Large intestine (tissue), 12 donors: ENCODE measurements around the gene NTHL1. TPM values are rescaled to one million over a fixed set of nuclear protein-coding genes. Genes with fewer than 3 reads are reported as not detected.

Source experiments
- DNase-seq, 2 donors: peaks; one replicate each; pipeline versions ENCODE4 v3.0.0 to v3.0.0-alpha.2; 2013
- H3K27ac ChIP-seq: one replicate; pipeline ENCODE4 v1.5.1; 2013; ENCODE audit warnings: low read length
- H3K27me3 ChIP-seq: 2 replicates; pipeline ENCODE4 v1.6.1; 2013; ENCODE audit warnings: low read length; ENCODE audit not compliant: control insufficient read depth, insufficient read depth
- H3K36me3 ChIP-seq: 2 replicates; pipeline ENCODE4 v1.6.1; 2013; ENCODE audit warnings: low read length; ENCODE audit not compliant: control insufficient read depth, insufficient read depth
- H3K4me1 ChIP-seq: one replicate; pipeline ENCODE4 v1.6.1; 2013; ENCODE audit warnings: low read length; ENCODE audit not compliant: control insufficient read depth, insufficient read depth
- H3K4me3 ChIP-seq: one replicate; pipeline ENCODE4 v1.5.1; 2013; ENCODE audit warnings: low read length
- H3K9me3 ChIP-seq: one replicate; pipeline ENCODE4 v1.6.1; 2013; ENCODE audit warnings: mild to moderate bottlenecking, low read depth, low read length, moderate library complexity; ENCODE audit not compliant: control insufficient read depth
- WGBS: methylation state at CpG from one replicate; pipeline ENCODE4 v1.1.5; 2013; ENCODE audit warnings: low lambda C conversion rate; ENCODE audit not compliant: insufficient coverage; 5-methylcytosine and 5-hydroxymethylcytosine counted together
- long read RNA-seq, 11 donors: transcript quantifications; one replicate each; lab custom pipeline, GENCODE V29; 2026
- polyA plus RNA-seq: library from polyadenylated mRNA; unstranded; fragments of 120-200 nt; gene quantifications from one replicate; pipeline ENCODE4 v1.2.1, GENCODE V29; 2013

NTHL1 gene
- 15.6 TPM for polyA plus RNA-seq
- long read RNA-seq, donor 1, partial matches to known transcripts: 0 of 3 reads
- long read RNA-seq, donor 1, other reads (novel, unspliced or antisense): 0 of 3 reads
- long read RNA-seq, donor 2, transcript NTHL1-201 (6 exons, 1,067 nt): major isoform, 12 of 60 reads
- long read RNA-seq, donor 2, partial matches to known transcripts: 43 of 60 reads
- long read RNA-seq, donor 2, other reads (novel, unspliced or antisense): 0 of 60 reads
- long read RNA-seq, donor 3: 0 reads
- long read RNA-seq, donor 4, partial matches to known transcripts: 0 of 1 reads
- long read RNA-seq, donor 4, other reads (novel, unspliced or antisense): 0 of 1 reads
- long read RNA-seq, donor 5, transcript NTHL1-201 (6 exons, 1,067 nt): major isoform, 5 of 6 reads
- long read RNA-seq, donor 5, partial matches to known transcripts: 0 of 6 reads
- long read RNA-seq, donor 5, other reads (novel, unspliced or antisense): 0 of 6 reads
- long read RNA-seq, donor 6, transcript NTHL1-201 (6 exons, 1,067 nt): major isoform, 7 of 8 reads
- long read RNA-seq, donor 6, partial matches to known transcripts: 0 of 8 reads
- long read RNA-seq, donor 6, other reads (novel, unspliced or antisense): 0 of 8 reads
- long read RNA-seq, donor 7, partial matches to known transcripts: 7 of 9 reads
- long read RNA-seq, donor 7, other reads (novel, unspliced or antisense): 0 of 9 reads
- long read RNA-seq, donor 8, transcript NTHL1-201 (6 exons, 1,067 nt): major isoform, 10 of 18 reads
- long read RNA-seq, donor 8, partial matches to known transcripts: 0 of 18 reads
- long read RNA-seq, donor 8, other reads (novel, unspliced or antisense): 0 of 18 reads
- long read RNA-seq, donor 9, transcript NTHL1-201 (6 exons, 1,067 nt): major isoform, 10 of 11 reads
- long read RNA-seq, donor 9, partial matches to known transcripts: 0 of 11 reads
- long read RNA-seq, donor 9, other reads (novel, unspliced or antisense): 0 of 11 reads
- long read RNA-seq, donor 10, transcript NTHL1-201 (6 exons, 1,067 nt): major isoform, 7 of 11 reads
- long read RNA-seq, donor 10, partial matches to known transcripts: 0 of 11 reads
- long read RNA-seq, donor 10, other reads (novel, unspliced or antisense): 0 of 11 reads
- long read RNA-seq, donor 11, transcript NTHL1-201 (6 exons, 1,067 nt): major isoform, 5 of 6 reads
- long read RNA-seq, donor 11, partial matches to known transcripts: 0 of 6 reads
- long read RNA-seq, donor 11, other reads (novel, unspliced or antisense): 0 of 6 reads

DNA sequence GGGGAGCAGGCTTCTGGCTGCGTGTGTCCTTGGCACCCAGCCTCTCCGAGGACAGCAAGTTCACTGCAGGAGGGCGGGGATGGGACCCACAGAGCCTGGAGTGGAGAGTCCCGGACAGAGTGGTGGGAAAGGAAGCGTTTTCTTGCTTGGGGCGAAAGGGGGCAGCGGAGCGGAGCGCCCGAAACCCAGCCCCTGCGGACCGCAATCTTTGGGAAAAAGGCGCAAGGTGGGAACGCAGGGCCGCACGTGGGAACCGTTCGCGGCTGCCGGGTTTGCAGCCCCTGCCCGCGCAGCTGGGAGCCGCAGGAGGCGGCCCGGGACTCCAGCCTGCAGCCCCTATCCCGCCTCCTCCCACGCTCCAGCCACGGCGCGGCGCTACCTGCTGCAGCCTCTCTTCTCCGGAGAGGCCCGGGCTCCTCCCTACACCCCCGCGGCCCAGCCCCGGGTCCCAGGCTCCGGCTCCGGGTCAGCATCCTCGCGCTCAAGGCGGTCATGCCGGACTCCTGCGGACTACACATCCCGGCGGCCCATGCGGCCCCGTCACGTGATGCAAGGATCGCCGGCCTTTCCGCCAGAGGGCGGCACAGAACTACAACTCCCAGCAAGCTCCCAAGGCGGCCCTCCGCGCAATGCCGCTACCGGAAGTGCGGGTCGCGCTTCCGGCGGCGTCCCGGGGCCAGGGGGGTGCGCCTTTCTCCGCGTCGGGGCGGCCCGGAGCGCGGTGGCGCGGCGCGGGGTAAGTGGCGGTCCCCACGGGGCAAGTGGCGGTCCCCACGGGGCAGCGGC lies at the start of gene NTHL1, which contains the start of gene TSC2:
Gene NTHL1 (minus strand): TSS at position 505 of the 786 bp plus-strand sequence. CDS start 11 bp downstream, at position 494.
Gene TSC2 (plus strand): TSS at position 656 of the 786 bp plus-strand sequence. CDS start 631 bp downstream, outside the sequence.
- Histone ChIP-seq H3K27me3 (no peaks in the 10 kb centered on the region), H3K4me1 (peaks cover 8% of the 10 kb centered on the region), H3K27ac (peak within 1 kb of the TSS; percentile 51), H3K9me3 (no peaks in the 10 kb centered on the region), H3K4me3 (peak within 1 kb of the TSS; percentile 85), H3K36me3 (peaks cover 34% of the 10 kb centered on the region)
- DNase-seq: peak; percentile 96 to 97
- no CpG with 5 or more reads among the region's 81 CpGs for WGBS

DNA sequence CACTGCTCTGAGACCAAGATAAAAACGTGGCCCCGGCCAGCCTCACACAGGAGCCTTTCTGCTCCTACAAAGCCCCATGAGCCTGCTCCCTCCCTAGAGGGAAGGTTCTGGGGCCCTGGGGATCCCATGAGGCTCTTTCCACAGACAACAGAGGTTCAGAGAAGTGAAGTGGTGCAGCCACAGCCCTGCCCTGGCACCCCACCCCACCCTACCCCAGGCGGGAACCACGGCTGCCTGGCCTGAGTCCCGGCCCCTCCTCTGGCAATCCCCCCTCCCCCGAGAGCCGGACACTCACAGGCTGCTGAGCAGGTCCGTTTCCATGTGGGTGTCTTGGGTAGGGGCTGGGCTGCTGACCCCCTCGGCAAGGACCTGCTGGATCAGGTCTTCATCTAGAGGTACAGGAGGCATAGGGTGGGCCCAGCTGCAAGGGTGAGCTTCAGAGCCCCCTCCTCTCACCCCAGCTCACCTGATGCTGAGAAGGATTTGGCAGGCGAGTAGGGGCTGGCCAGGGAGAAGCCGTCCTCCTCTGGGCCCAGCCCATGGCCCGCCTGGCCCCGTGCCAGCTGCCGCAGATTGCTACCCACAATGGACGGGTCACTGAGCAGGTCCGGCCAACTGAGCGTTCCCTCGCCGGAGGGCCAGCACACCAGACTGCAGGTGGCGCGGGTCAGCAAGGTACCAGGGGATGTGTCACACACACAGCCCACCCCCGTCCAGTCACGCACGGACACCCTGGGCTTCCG lies 49.4 kb upstream of the NTHL1 start:
- Histone ChIP-seq H3K4me1 (peaks cover 11% of the 10 kb centered on the region), H3K27ac (no peak overlapping the region), H3K4me3 (no peak overlapping the region), H3K27me3 (no peaks in the 10 kb centered on the region), H3K9me3 (no peaks in the 10 kb centered on the region), H3K36me3 (peaks cover 56% of the 10 kb centered on the region)
- no CpG with 5 or more reads among the region's 25 CpGs for WGBS
- no peak for DNase-seq

DNA sequence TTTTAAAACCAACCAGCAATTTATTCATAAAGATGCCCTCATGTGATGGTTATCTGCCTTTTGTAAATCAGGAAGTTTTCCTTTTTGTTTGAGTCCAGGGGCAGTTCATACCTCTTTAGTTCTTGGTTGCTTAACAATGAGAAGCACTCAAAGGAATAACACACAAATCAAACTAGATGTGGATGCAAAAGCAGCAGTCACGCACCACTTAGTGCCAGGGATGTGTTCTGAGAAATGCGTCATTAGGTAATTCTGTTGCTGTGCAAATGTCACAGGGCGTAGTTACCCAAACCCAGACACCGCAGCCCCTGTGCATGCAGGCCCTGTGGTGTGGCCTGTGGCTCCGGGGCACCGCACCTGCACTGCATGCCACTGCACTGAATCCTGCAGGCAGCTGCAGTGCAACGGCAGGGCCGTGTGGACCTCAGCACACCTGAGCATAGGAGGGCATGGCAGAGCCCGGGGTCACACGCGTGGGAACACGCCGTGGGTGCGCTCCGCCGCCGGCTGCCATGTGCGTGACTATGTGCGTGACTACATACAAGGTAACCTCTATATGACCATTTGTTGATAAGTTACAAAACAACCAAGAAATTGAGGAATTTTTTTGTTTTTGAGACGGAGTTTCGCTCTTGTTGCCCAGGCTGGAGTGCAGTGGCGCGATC lies 48.4 kb upstream of the NTHL1 start:
- 100% methylated on average over 2 of the region's 23 CpGs for WGBS

DNA sequence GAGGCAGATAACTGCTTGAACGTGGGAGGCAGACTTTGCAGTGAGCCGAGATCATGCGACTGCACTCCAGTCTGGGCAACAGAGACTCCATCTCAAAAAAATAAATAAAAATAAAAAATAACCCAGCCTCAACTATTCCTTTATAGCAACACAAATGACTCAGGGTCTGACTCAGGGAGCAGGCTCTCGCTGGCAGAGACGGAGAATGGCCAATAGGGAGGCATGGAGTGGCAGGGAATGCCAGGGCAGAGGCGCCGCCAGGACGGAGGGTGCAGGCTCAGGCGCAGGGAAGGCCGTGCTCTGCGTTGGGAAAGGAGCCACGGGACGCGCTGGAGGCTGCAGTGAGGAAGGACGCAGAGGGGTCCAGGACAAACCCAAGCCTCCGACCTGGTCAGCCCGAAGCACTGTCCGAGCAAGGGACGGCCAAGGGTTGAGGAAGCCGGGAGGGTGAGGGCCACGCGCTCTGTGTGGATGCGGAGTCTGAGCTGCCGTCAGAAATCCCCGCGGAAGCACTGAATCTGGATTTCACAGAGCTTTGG lies 47.8 kb upstream of the NTHL1 start:
- no CpG with 5 or more reads among the region's 26 CpGs for WGBS
- no peak overlapping the region for H3K4me3 ChIP-seq
- peaks cover 57% of the 10 kb centered on the region for H3K36me3 ChIP-seq
- H3K27ac ChIP-seq: no peak overlapping the region
- no peaks in the 10 kb centered on the region for H3K27me3 ChIP-seq
- DNase-seq: no peak
- H3K9me3 ChIP-seq: peaks cover 11% of the 10 kb centered on the region
- peaks cover 20% of the 10 kb centered on the region for H3K4me1 ChIP-seq

More for the DNA sequence above, 48.4 kb upstream of the NTHL1 start:
- no peak for DNase-seq
- Histone ChIP-seq H3K4me3 (no peak overlapping the region), H3K36me3 (peaks cover 54% of the 10 kb centered on the region), H3K9me3 (peaks cover 7% of the 10 kb centered on the region), H3K4me1 (peaks cover 17% of the 10 kb centered on the region), H3K27ac (no peak overlapping the region), H3K27me3 (no peaks in the 10 kb centered on the region)

DNA sequence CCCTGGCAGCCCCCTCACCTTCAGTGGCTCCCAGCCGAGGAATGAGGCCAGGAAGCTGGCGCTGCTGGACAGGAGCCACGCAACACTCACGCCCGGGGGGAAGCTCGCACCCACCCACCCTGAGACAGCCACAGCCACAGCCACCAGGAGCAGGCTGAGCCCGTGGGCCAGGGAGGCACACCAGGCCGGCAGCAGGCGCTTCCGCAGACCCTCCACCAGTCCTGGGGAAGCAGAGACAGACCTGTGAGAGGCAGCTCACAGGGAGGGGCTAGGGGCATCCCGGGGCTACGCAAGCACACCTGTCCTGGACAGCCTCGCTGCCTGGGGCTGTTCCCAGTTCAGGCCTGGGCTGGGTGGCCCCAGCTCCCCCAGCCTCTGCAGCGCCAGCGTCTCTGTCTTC lies 46.2 kb upstream of the NTHL1 start:
- H3K27ac ChIP-seq: no peak overlapping the region
- H3K4me3 ChIP-seq: no peak overlapping the region
- WGBS: no CpG with 5 or more reads among the region's 15 CpGs
- no peaks in the 10 kb centered on the region for H3K27me3 ChIP-seq
- H3K36me3 ChIP-seq: peaks cover 65% of the 10 kb centered on the region
- peaks cover 15% of the 10 kb centered on the region for H3K9me3 ChIP-seq
- no peak for DNase-seq
- peaks cover 22% of the 10 kb centered on the region for H3K4me1 ChIP-seq

DNA sequence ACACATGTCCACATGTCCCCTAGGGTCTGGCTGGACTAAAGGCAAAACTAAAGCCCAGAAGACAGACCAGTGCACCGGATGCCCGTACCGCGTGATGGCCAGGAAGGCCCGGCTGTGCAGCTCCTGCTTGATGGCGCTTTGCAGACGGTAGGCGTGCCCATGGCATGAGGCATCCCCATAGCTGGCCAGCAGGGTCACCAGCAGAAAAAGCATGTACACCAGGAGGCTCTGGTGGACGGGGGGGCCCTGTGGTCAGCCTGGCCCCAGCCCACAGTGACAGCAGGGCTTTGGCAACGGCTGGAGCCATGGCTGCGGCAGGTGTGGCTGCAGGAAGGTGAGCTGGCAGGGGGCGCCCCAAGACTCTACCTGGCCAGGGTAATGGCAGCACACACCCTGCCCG lies 45.2 kb upstream of the NTHL1 start:
- H3K27ac ChIP-seq: peak overlapping the region; percentile 23

DNA sequence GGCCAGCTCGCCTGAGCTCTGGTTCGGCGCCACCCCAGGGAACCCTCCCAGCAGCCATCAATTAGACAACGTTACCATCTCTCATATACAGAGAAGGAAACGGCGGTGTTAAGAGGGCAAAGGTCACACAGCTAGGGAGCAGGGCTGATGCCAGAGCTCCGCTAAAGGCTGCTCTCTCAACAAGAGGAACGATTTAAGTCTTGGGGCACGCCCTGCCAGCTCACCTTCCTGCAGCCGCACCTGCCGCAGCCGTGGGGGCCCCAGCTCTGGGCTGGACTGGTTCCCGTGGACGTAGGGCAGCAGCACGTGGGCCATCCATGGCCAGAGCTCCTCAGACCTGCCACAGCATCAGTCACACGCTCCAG lies 44.6 kb upstream of the NTHL1 start:
- Histone ChIP-seq H3K36me3 (peaks cover 75% of the 10 kb centered on the region), H3K4me1 (peaks cover 22% of the 10 kb centered on the region), H3K9me3 (peaks cover 15% of the 10 kb centered on the region), H3K27ac (peak overlapping the region; percentile 80), H3K4me3 (peak overlapping the region; percentile 39), H3K27me3 (no peaks in the 10 kb centered on the region)
- peak; percentile 55 to 78 for DNase-seq
- no CpG with 5 or more reads among the region's 16 CpGs for WGBS

More for the DNA sequence above, 45.2 kb upstream of the NTHL1 start:
- no peaks in the 10 kb centered on the region for H3K27me3 ChIP-seq
- no peak for DNase-seq
- H3K4me3 ChIP-seq: no peak overlapping the region
- H3K36me3 ChIP-seq: peaks cover 73% of the 10 kb centered on the region
- peaks cover 15% of the 10 kb centered on the region for H3K9me3 ChIP-seq
- WGBS: no CpG with 5 or more reads among the region's 13 CpGs
- H3K4me1 ChIP-seq: peaks cover 22% of the 10 kb centered on the region

DNA sequence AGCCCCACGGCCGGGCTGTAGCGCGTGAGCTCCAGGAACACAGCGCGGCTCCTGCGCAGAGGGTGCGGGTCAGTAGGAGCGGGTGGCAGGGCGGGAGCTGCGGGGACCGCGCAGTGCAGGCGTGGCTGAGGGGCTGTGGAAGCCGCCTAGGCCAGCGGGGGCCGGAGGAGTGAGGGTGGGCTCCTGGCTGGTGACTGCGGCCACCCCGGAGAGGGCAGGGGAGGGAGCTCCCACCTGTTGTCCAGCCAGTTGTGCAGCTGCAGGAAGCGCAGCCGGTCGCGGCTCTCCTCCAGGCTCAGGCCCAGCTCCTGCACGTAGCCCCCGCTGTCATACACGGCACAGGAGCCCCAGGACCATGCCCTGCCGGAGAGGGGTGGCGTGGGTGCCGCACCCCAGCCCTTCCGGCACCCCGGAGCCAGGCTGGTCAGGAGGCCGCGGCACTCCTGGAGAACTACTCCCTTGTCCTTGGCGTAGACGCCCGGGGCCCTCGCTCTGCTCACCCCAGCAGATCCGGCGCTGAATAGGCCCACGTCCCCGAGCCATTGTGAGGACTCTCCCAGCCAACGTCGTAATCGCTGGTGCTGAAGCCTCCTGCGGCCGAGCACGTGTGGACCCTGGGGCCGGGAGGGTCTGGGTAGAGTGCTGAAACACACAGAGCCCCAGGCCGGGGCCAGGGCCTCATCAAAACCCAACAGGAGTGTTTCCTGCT lies 44.1 kb upstream of the NTHL1 start:
- peaks cover 15% of the 10 kb centered on the region for H3K9me3 ChIP-seq
- H3K36me3 ChIP-seq: peaks cover 74% of the 10 kb centered on the region
- no CpG with 5 or more reads among the region's 49 CpGs for WGBS
- peaks cover 22% of the 10 kb centered on the region for H3K4me1 ChIP-seq
- H3K4me3 ChIP-seq: peak overlapping the region; percentile 39
- no peaks in the 10 kb centered on the region for H3K27me3 ChIP-seq
- H3K27ac ChIP-seq: peak overlapping the region; percentile 80
- DNase-seq: no peak
